NCI-H2171 (cell line): Measurements from ENCODE around the gene CNIH1.
"Not testable (repeated sequence)": the region's sequence is repeated elsewhere in the genome, so short reads cannot be mapped to it uniquely, and the experiment has no call there.

ENCODE experiments used
- DNase-seq: peaks from one replicate; lab custom pipeline; 2025; lab: John Stamatoyannopoulos, UW

CNIH1 gene

GRCh38 chr14:54380558-54380957 is 60.6 kb downstream of the CNIH1 start:
- not testable (repeated sequence) for DNase-seq

- DNase-seq, result not testable (repeated sequence)
Observed at GRCh38 chr14:54378893-54379292, 62.3 kb downstream of the CNIH1 start.

GRCh38 chr14:54377501-54377900 is 63.7 kb downstream of the CNIH1 start:
- DNase-seq, result no peak

GRCh38 chr14:54374117-54374884 is 66.9 kb downstream of the CNIH1 start:
- DNase-seq, result no peak
